Cerebellar nuclear complex (tissue), 1 donor: ENCODE results near the gene DMPK.

Source experiments
- DNase-seq, 2 experiments: peaks; one replicate each; lab custom pipeline; 2025; lab: John Stamatoyannopoulos, UW

Gene DMPK

GRCh38 chr19:45782162-45782691, at the start of gene DMPK:
Gene DMPK (minus strand): TSS chr19:45782490. CDS start chr19:45782352, 138 bp downstream.
- no peak for DNase-seq

- no peak for DNase-seq
Measured at GRCh38 chr19:45828945-45829344, 46.7 kb upstream of the DMPK start.

- DNase-seq, result no peak
Measured at GRCh38 chr19:45828523-45828922, 46.2 kb upstream of the DMPK start.

- DNase-seq, result no peak
Measured at GRCh38 chr19:45827459-45828093, 45.3 kb upstream of the DMPK start.

- no peak for DNase-seq
Measured at GRCh38 chr19:45826934-45827333, 44.6 kb upstream of the DMPK start.

- DNase-seq, result no peak
Measured at GRCh38 chr19:45825917-45826893, 43.9 kb upstream of the DMPK start.

GRCh38 chr19:45825263-45825605, 42.9 kb upstream of the DMPK start:
- DNase-seq, result no peak

- no peak for DNase-seq
Measured at GRCh38 chr19:45824531-45825262, 42.4 kb upstream of the DMPK start.

GRCh38 chr19:45824041-45824471, 41.8 kb upstream of the DMPK start:
- DNase-seq, result no peak

- DNase-seq, result no peak
Measured at GRCh38 chr19:45823182-45823581, 40.9 kb upstream of the DMPK start.

GRCh38 chr19:45822716-45823115, 40.4 kb upstream of the DMPK start:
- DNase-seq, result no peak

GRCh38 chr19:45821570-45821969, 39.3 kb upstream of the DMPK start:
- DNase-seq, result no peak

- no peak for DNase-seq
Measured at GRCh38 chr19:45821103-45821521, 38.8 kb upstream of the DMPK start.

GRCh38 chr19:45820413-45821102, 38.3 kb upstream of the DMPK start:
- no peak for DNase-seq

- no peak for DNase-seq
Measured at GRCh38 chr19:45819769-45820168, 37.5 kb upstream of the DMPK start.

GRCh38 chr19:45817725-45818301, 35.5 kb upstream of the DMPK start:
- no peak for DNase-seq

- no peak for DNase-seq
Measured at GRCh38 chr19:45817010-45817724, 34.9 kb upstream of the DMPK start.

GRCh38 chr19:45816236-45817009, 34.1 kb upstream of the DMPK start:
- DNase-seq, result no peak

- no peak for DNase-seq
Measured at GRCh38 chr19:45815481-45816216, 33.4 kb upstream of the DMPK start.
